Lower leg skin (tissue), 4 donors: ENCODE data around the gene ASAP3. TPM values are rescaled to one million over a fixed set of nuclear protein-coding genes. Genes with fewer than 3 reads are reported as not detected.
A peak's percentile ranks its signal among the peaks of the same experiment; 100 is the strongest.

Experiments used
- DNase-seq, 2 donors: peaks; one replicate each; pipeline ENCODE4 v3.0.0-alpha.2; 2019; ENCODE audit warnings: low spot score in 2 of 2
- H3K4me3 ChIP-seq: fragments of 200-600 bp; sonication (generic); 2 replicates; pipeline ENCODE4 v1.5.1; 2017; ENCODE audit warnings: mild to moderate bottlenecking, low read depth; ENCODE audit not compliant: poor library complexity, severe bottlenecking
- CTCF ChIP-seq, 3 donors: fragments of 450-650 bp; IDR thresholded peaks; one replicate each; pipeline ENCODE4 v1.5.1; 2016; ENCODE audit warnings: antibody characterized with exemption in 3 of 3, mild to moderate bottlenecking in 3 of 3, moderate library complexity in 2 of 3
- POLR2A ChIP-seq, 2 donors: fragments of 450-650 bp; IDR thresholded peaks; one replicate each; pipeline ENCODE4 v1.6.1; 2016 to 2017; ENCODE audit warnings: antibody characterized with exemption in 2 of 2, mild to moderate bottlenecking in 1 of 2, moderate library complexity in 1 of 2
- WGBS, 2 donors: methylation state at CpG; one replicate each; pipeline ENCODE4 v1.1.5; 2018; 5-methylcytosine and 5-hydroxymethylcytosine counted together
- intact Hi-C: fragments of 100-400 bp; cut with DNase I; formaldehyde crosslinking; loops from one replicate; pipeline ENCODE4 v1.15.0; 2023; ENCODE audit warnings: low total_unique reads
- total RNA-seq, 4 donors: library from RNA; depleted of rRNA; stranded (reverse); fragments of >200 nt; gene quantifications; one replicate each; pipeline ENCODE4 v1.1.0, GENCODE V29; 2016

The ASAP3 gene
- total RNA-seq, 4 donors from 2014 or later, result 103 to 114 (median 108) TPM

GRCh38 chr1:23484253-23485001, 448 bp upstream of the ASAP3 start:
- WGBS, 2 donors, result 11 to 12% methylated on average over 28 of the region's 54 CpGs
- peak overlapping the region; percentile 74 for H3K4me3 ChIP-seq
- intact Hi-C loops, result loop anchor here (10.0 kb wide), 1 partner anchor 60 kb away; the partner anchor contains the start of gene TCEA3
- DNase-seq, result peak; percentile 93 to 98
- TF ChIP-seq CTCF (IDR thresholded peaks at IDR 0.05), result no peak
- no peak for TF ChIP-seq POLR2A (IDR thresholded peaks at IDR 0.05)

GRCh38 chr1:23481904-23482303, 2.1 kb downstream of the ASAP3 start:
- H3K4me3 ChIP-seq, result no peak overlapping the region

GRCh38 chr1:23481026-23481597, 2.9 kb downstream of the ASAP3 start:
- intact Hi-C loops, result loop anchor here (10.0 kb wide), 1 partner anchor 56 kb away; the partner anchor contains the start of gene TCEA3
- TF ChIP-seq CTCF (IDR thresholded peaks at IDR 0.05) (no peak), POLR2A (IDR thresholded peaks at IDR 0.05) (no peak)
- DNase-seq, result no peak
- 82 to 87% methylated on average over 7 of the region's 7 CpGs for WGBS, 2 donors
- H3K4me3 ChIP-seq, result no peak overlapping the region

More at GRCh38 chr1:23481904-23482303, 2.1 kb downstream of the ASAP3 start:
- intact Hi-C loops, result loop anchor here (10.0 kb wide), 1 partner anchor 57 kb away; the partner anchor contains the start of gene TCEA3
- DNase-seq, result no peak
- WGBS, 2 donors, result 90 to 95% methylated on average over 6 of the region's 6 CpGs
- TF ChIP-seq POLR2A (IDR thresholded peaks at IDR 0.05) (no peak), CTCF (IDR thresholded peaks at IDR 0.05) (no peak)

GRCh38 chr1:23480187-23481025, 3.6 kb downstream of the ASAP3 start:
- intact Hi-C loops, result loop anchor here (10.0 kb wide), 1 partner anchor 56 kb away; the partner anchor contains the start of gene TCEA3
- H3K4me3 ChIP-seq, result no peak overlapping the region
- TF ChIP-seq POLR2A (IDR thresholded peaks at IDR 0.05) (no peak), CTCF (IDR thresholded peaks at IDR 0.05) (no peak)
- DNase-seq, result no peak
- 89 to 94% methylated on average over 4 of the region's 4 CpGs for WGBS, 2 donors

- WGBS, 2 donors, result 76% methylated on average over 2 of the region's 2 CpGs
- no peak overlapping the region for H3K4me3 ChIP-seq
- intact Hi-C loops, result no loop called here
- DNase-seq, result no peak
- TF ChIP-seq POLR2A (IDR thresholded peaks at IDR 0.05) (no peak), CTCF (IDR thresholded peaks at IDR 0.05) (no peak)
Observed at GRCh38 chr1:23479666-23479941, 4.4 kb downstream of the ASAP3 start.
